Stomach (tissue), 9 donors: ENCODE measurements around the gene FGR. TPM values are rescaled to one million over a fixed set of nuclear protein-coding genes. Genes with fewer than 3 reads are reported as not detected.

Experiments
- DNase-seq, 2 donors: peaks; one replicate each; pipeline versions ENCODE4 v3.0.0 to v3.0.0-alpha.2; 2013 to 2019
- H3K27ac ChIP-seq, 5 donors: fragments of 200-600 bp in 4 of 5; sonication (generic) in 4 of 5; one replicate each; pipeline ENCODE4 v1.5.1; 2013 to 2019; ENCODE audit warnings: mild to moderate bottlenecking in 1 of 5, moderate library complexity in 1 of 5
- H3K27me3 ChIP-seq, 3 donors: fragments of 200-600 bp; sonication (generic); one replicate each; pipeline ENCODE4 v1.5.1; 2017 to 2019; ENCODE audit warnings: mixed run types in 1 of 3
- H3K36me3 ChIP-seq, 4 donors: fragments of 200-600 bp; sonication (generic); 1 replicate in 3 of 4; 2 replicates in 1 of 4; pipeline ENCODE4 v1.5.1; 2016 to 2019
- H3K4me1 ChIP-seq, 4 donors: fragments of 200-600 bp; sonication (generic); one replicate each; pipeline ENCODE4 v1.5.1; 2016 to 2019
- H3K4me3 ChIP-seq, 4 donors: fragments of 200-600 bp; sonication (generic) in 3 of 4; one replicate each; pipeline ENCODE4 v1.5.1; 2016 to 2019; ENCODE audit warnings: mild to moderate bottlenecking in 1 of 4
- H3K9me3 ChIP-seq, 4 donors: fragments of 200-600 bp; sonication (generic); one replicate each; pipeline ENCODE4 v1.5.1; 2016 to 2019
- CTCF ChIP-seq, 7 experiments: fragments of 450-650 bp in 4 of 7; fragments of 200-600 bp in 3 of 7; sonication (generic) in 3 of 7; IDR thresholded peaks; one replicate each; pipeline ENCODE4 v1.5.1; 2016 to 2019; ENCODE audit warnings: antibody characterized with exemption in 7 of 7, control low read depth in 2 of 7, mild to moderate bottlenecking in 1 of 7
- EP300 ChIP-seq: sonication (generic); formaldehyde crosslinking; IDR thresholded peaks from one replicate; pipeline ENCODE4 v1.6.1; 2017; ENCODE audit warnings: antibody characterized with exemption
- POLR2A ChIP-seq, 4 donors: fragments of 450-650 bp; IDR thresholded peaks; one replicate each; pipeline ENCODE4 v1.6.1; 2016; ENCODE audit warnings: antibody characterized with exemption in 4 of 4, control low read depth in 2 of 4, mild to moderate bottlenecking in 1 of 4, moderate library complexity in 1 of 4
- POLR2AphosphoS5 ChIP-seq, 3 donors: sonication (generic); formaldehyde crosslinking; IDR thresholded peaks; one replicate each; pipeline ENCODE4 v1.6.1; 2016; ENCODE audit warnings: antibody characterized with exemption in 3 of 3
- WGBS, 5 donors: extraction: QIAGEN DNeasy Blood & Tissue Kit in 3 of 5; methylation state at CpG; one replicate each; pipeline versions ENCODE4 v1.1.5 to v1.1.7; 2013 to 2018; 5-methylcytosine and 5-hydroxymethylcytosine counted together
- intact Hi-C: fragments of 100-400 bp; cut with DNase I; formaldehyde crosslinking; loops from one replicate; pipeline ENCODE4 v1.15.1; 2023; ENCODE audit warnings: low total_unique reads
- polyA plus RNA-seq, 3 donors: library from polyadenylated mRNA; stranded (reverse); fragments of 200-250 nt; gene quantifications; one replicate each; pipeline ENCODE4 v1.2.3, GENCODE V29; 2013
- total RNA-seq, 5 donors: library from RNA; depleted of rRNA; stranded (reverse); fragments of >200 nt; gene quantifications; one replicate each; pipeline versions ENCODE4 v1.1.0 to v1.2.3, GENCODE V29; 2014 to 2016
- donor health status: healthy with polysubstance abuse.
- donor health status: Bipolar disorder and iron deficiency.
- donor health status: healthy.

The FGR gene
- total and polyA plus RNA-seq, 8 donors = 3.1 to 9.9 (median 6.8) TPM; not detected in 2

GRCh38 chr1:27593678-27594563, 41.1 kb downstream of the FGR start:
- no peak overlapping the region for H3K4me3 ChIP-seq
- H3K9me3 ChIP-seq = no peaks in the 10 kb centered on the region
- TF ChIP-seq POLR2A (IDR thresholded peaks at IDR 0.05) (no peak), EP300 (no peak), POLR2AphosphoS5 (IDR thresholded peaks at IDR 0.05) (no peak), CTCF (IDR thresholded peaks at IDR 0.05) (no peak)
- 69 to 86% (median 72%) methylated on average over 8 of the region's 8 CpGs for WGBS, 5 donors
- peaks cover 88 to 100% (median 96%) of the 10 kb centered on the region in 4 donors for H3K4me1 ChIP-seq
- intact Hi-C loops = no loop called here
- DNase-seq = no peak
- peaks cover 0 to 28% (median 2%) of the 10 kb centered on the region in 4 donors for H3K36me3 ChIP-seq
- peak overlapping the region in 3 of 5 donors; percentile 27 to 74 (median 63) for H3K27ac ChIP-seq
- H3K27me3 ChIP-seq = no peaks in the 10 kb centered on the region

DNA sequence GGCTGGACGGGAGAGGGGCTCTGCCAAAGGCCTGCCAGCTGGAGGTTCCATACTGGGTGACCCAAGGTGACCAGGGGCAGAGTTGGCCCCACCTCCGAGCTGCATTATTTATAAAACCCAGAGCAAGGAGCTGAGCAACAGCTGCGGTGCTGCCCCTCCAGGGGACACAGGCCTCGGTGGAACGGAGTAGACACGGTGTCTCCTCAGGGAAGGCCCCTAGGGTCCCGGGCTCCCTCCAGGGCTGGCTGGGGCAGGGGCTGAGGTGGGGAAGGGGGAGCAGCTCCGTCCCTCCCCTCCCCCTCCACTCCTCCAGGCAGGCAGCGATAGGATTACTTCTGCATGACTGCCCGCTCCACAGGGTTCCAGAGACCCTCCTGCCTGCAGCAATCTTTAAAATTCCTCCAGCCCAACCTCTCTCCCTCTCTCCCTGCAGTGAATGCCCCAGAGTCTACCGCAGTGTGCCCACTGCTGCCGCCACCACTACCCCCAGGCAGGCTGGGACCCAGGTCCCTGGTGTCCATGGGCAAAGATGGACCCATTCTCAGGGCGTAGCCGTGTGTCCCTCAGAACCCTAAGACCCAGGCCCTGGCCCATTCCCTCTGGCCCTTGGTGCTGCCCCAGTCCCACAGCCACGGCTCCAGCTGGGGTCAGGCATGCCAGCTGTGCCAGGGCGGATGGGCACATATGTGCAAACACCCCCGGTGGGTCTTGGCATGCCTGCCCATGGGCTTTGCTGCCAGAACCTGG, 41.9 kb downstream of the FGR start:
- H3K4me3 ChIP-seq = no peak overlapping the region
- H3K4me1 ChIP-seq = peaks cover 80 to 100% (median 95%) of the 10 kb centered on the region in 4 donors
- 64 to 80% (median 74%) methylated on average over 13 to 17 of the region's 17 CpGs for WGBS, 5 donors
- peaks cover 0 to 28% (median 3%) of the 10 kb centered on the region in 4 donors for H3K36me3 ChIP-seq
- no peak for DNase-seq
- no peak for TF ChIP-seq EP300
- TF ChIP-seq CTCF (IDR thresholded peaks at IDR 0.05) = no peak
- TF ChIP-seq POLR2A (IDR thresholded peaks at IDR 0.05) = no peak
- no peak for TF ChIP-seq POLR2AphosphoS5 (IDR thresholded peaks at IDR 0.05)
- H3K27ac ChIP-seq = peak overlapping the region in 3 of 5 donors; percentile 27 to 74 (median 63)
- no peaks in the 10 kb centered on the region for H3K9me3 ChIP-seq
- intact Hi-C loops = no loop called here
- H3K27me3 ChIP-seq = no peaks in the 10 kb centered on the region

GRCh38 chr1:27592232-27592930, 42.6 kb downstream of the FGR start:
- WGBS, 5 donors = 74 to 89% (median 88%) methylated on average over 16 to 22 of the region's 22 CpGs
- Histone ChIP-seq H3K9me3 (no peaks in the 10 kb centered on the region), H3K27me3 (no peaks in the 10 kb centered on the region), H3K27ac (peak overlapping the region in 3 of 5 donors; percentile 27 to 74 (median 63)), H3K4me3 (no peak overlapping the region), H3K4me1 (peaks cover 73 to 98% (median 89%) of the 10 kb centered on the region in 4 donors), H3K36me3 (peaks cover 0 to 28% (median 3%) of the 10 kb centered on the region in 4 donors)
- intact Hi-C loops = no loop called here
- TF ChIP-seq CTCF (IDR thresholded peaks at IDR 0.05) = no peak
- TF ChIP-seq POLR2A (IDR thresholded peaks at IDR 0.05) = no peak
- DNase-seq = peak in 1 of 2 donors; percentile 28

DNA sequence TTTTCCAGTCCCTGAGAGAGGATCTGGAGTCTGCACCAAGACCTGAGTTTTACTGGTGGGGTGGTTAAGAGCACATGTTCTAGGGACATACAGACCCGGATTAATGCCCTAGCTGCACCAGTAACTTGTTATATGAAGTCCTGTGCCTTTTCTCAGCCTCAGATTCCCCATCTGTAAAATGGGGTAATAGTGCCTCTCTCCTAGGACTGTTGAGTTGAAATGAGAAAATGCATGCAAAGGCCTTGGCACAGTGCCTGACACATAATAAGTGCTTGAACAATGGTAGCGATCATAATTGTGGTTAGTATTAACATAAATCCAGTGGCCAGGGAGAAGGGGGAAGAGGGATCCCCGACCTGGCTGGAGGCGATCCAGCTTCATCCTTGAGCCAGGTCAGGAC, 43.4 kb downstream of the FGR start:
- peak in 1 of 2 donors; percentile 62 for DNase-seq
- 53 to 64% (median 57%) methylated on average over 4 of the region's 4 CpGs for WGBS, 5 donors

More for the DNA sequence above, 43.4 kb downstream of the FGR start:
- intact Hi-C loops = no loop called here
- Histone ChIP-seq H3K4me1 (peaks cover 65 to 98% (median 88%) of the 10 kb centered on the region in 4 donors), H3K27ac (peak overlapping the region in 4 of 5 donors; percentile 57 to 74 (median 70)), H3K36me3 (peaks cover 0 to 28% (median 3%) of the 10 kb centered on the region in 4 donors), H3K9me3 (no peaks in the 10 kb centered on the region), H3K27me3 (no peaks in the 10 kb centered on the region), H3K4me3 (no peak overlapping the region)
- no peak for TF ChIP-seq POLR2A (IDR thresholded peaks at IDR 0.05)
- TF ChIP-seq CTCF (IDR thresholded peaks at IDR 0.05) = no peak
- no peak for TF ChIP-seq POLR2AphosphoS5 (IDR thresholded peaks at IDR 0.05)
- no peak for TF ChIP-seq EP300
